ENCODE data around the gene CRHR1. TPM values are rescaled to one million over a fixed set of nuclear protein-coding genes. Genes with fewer than 3 reads are reported as not detected.

CRHR1 gene
- total and polyA plus RNA-seq, 7 donors, result 0.33 TPM; not detected in 6

DNA sequence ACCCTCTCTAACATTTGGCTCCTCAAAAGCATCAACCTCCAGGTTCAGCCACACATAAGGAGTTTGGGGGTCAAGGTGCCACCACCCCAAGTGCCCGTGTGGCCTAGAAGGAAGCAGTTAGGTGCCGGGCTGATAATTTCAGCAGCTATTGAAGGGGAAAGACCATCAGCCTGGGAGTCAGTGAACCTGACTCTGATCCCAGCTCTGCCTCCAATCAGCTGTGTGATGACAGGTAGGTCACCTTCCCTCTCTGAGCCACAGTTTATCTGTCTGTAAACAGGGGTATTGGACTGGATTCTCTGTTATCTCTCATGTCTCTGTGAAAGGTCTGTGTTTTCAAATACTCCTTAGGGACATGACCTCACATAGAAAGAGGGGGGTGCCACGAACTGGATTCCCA lies 3.9 kb downstream of the CRHR1 start:
- intact Hi-C loops (cut with DNase I), result no loop called here
- H3K27me3 ChIP-seq, result peaks cover 23 to 66% (median 42%) of the 10 kb centered on the region in 3 donors
- WGBS, 2 donors, result 56 to 81% methylated on average over 3 of the region's 3 CpGs

DNA sequence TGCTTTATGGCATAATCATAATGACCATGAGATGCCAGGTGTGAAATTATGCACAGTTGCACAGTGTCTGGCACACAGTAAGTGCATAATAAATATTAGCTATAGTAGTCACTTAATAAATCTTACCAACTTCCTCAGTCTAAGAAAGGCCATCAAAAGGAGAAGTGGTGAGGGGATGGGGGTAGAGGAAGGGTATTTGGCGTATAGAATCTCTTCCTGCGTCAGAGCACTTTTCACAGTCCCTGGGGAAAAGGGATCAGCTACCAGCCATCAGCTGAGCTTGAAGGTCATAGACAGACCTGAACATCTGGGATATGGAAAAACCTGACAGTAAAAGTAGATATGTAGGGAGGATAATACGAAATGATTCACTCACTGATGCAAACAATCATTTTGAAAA lies 5.8 kb downstream of the CRHR1 start:
- no peak overlapping the region for H3K4me3 ChIP-seq
- intact Hi-C loops (cut with DNase I), result no loop called here
- TF ChIP-seq EP300 (IDR thresholded peaks at IDR 0.05) (no peak), POLR2AphosphoS5 (IDR thresholded peaks at IDR 0.05) (no peak), POLR2A (IDR thresholded peaks at IDR 0.05) (no peak)
- TF ChIP-seq, protein P1, sequence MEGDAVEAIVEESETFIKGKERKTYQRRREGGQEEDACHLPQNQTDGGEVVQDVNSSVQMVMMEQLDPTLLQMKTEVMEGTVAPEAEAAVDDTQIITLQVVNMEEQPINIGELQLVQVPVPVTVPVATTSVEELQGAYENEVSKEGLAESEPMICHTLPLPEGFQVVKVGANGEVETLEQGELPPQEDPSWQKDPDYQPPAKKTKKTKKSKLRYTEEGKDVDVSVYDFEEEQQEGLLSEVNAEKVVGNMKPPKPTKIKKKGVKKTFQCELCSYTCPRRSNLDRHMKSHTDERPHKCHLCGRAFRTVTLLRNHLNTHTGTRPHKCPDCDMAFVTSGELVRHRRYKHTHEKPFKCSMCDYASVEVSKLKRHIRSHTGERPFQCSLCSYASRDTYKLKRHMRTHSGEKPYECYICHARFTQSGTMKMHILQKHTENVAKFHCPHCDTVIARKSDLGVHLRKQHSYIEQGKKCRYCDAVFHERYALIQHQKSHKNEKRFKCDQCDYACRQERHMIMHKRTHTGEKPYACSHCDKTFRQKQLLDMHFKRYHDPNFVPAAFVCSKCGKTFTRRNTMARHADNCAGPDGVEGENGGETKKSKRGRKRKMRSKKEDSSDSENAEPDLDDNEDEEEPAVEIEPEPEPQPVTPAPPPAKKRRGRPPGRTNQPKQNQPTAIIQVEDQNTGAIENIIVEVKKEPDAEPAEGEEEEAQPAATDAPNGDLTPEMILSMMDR (IDR thresholded peaks at IDR 0.05), result no peak
- peaks cover 5 to 66% (median 30%) of the 10 kb centered on the region in 3 donors for H3K27me3 ChIP-seq
- DNase-seq, result no peak
- 36 to 43% methylated on average over 3 of the region's 3 CpGs for WGBS, 2 donors
- H3K4me1 ChIP-seq, result peaks cover 0 to 14% (median 12%) of the 10 kb centered on the region in 4 donors
- H3K9me3 ChIP-seq, result no peaks in the 10 kb centered on the region
- H3K36me3 ChIP-seq, result no peaks in the 10 kb centered on the region
- no peak overlapping the region for H3K27ac ChIP-seq

More for the DNA sequence above, 3.9 kb downstream of the CRHR1 start:
- no peak overlapping the region for H3K27ac ChIP-seq
- H3K9me3 ChIP-seq, result no peaks in the 10 kb centered on the region
- peaks cover 0 to 32% (median 29%) of the 10 kb centered on the region in 4 donors for H3K4me1 ChIP-seq
- H3K4me3 ChIP-seq, result no peak overlapping the region
- H3K36me3 ChIP-seq, result no peaks in the 10 kb centered on the region
- DNase-seq, result no peak
- TF ChIP-seq, protein P1 (IDR thresholded peaks at IDR 0.05), result no peak
- TF ChIP-seq POLR2A (IDR thresholded peaks at IDR 0.05), result no peak
- no peak for TF ChIP-seq EP300 (IDR thresholded peaks at IDR 0.05)
- TF ChIP-seq POLR2AphosphoS5 (IDR thresholded peaks at IDR 0.05), result no peak

DNA sequence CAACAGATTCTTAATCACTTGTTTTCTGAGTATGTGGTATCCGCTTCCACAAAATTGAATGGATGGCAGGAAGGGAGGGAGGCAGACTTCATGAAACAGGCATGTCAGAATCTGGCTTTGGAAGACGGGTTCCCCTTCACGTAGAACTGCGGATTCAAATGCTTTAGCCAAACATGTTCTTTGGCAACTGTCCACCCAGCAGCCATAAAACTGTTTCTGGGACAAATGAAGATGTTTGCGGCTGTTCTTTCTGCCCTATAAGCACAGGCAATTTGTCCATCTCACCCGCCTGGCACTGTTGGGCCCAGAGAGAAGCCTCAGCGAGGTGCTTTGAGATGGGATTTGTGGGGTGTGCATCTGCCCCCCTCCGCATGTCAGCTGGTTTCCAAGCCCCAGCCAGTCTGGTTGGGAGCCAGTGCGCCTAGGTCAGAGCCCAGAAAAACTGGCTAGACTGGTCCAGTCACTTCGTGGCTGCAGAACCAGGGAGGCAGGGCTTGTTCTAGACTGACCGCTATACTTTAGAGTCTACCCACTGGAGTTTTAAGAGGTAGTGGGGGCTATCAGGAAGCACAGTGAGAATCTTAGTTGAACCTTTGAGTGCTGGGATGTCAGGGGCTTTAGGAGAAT lies 6.3 kb downstream of the CRHR1 start:
- H3K9me3 ChIP-seq, result no peaks in the 10 kb centered on the region
- H3K27ac ChIP-seq, result no peak overlapping the region
- no peak for DNase-seq
- no peak for TF ChIP-seq EP300 (IDR thresholded peaks at IDR 0.05)
- TF ChIP-seq, protein P1 (IDR thresholded peaks at IDR 0.05), result no peak
- no peak for TF ChIP-seq POLR2AphosphoS5 (IDR thresholded peaks at IDR 0.05)
- H3K4me3 ChIP-seq, result no peak overlapping the region
- no peaks in the 10 kb centered on the region for H3K36me3 ChIP-seq
- peaks cover under 1 to 66% (median 25%) of the 10 kb centered on the region in 3 donors for H3K27me3 ChIP-seq
- intact Hi-C loops (cut with DNase I), result no loop called here
- 13 to 59% methylated on average over 11 of the region's 11 CpGs for WGBS, 2 donors
- peaks cover 0 to 8% (median 6%) of the 10 kb centered on the region in 4 donors for H3K4me1 ChIP-seq

DNA sequence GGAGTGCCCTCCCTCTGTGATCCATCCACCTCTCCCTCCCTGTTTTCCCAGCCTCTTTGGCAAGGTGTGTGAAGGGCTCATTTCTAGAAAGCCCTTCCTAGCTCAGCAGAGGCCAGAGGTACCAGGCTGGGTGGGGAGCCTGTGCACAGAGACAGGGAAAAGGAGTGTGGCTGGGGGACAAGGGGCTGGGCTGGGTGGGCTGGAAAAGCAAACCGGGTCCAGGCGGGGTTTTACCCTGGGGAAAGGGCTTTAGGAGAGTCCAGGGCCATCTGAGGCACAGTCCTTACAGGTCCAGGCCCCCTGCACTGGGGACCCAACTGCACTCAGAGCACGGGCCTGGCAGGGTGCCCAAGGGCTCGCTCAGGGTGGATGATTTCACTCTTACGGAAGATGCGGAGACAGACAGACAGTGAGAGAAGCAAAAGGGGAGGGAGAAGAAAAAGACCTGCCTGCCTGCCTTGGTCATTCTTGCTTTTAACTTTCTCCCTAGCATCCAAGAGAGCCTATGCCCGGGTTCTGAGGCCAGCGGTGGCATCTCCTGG lies 7.0 kb downstream of the CRHR1 start:
- Histone ChIP-seq H3K9me3 (no peaks in the 10 kb centered on the region), H3K4me3 (no peak overlapping the region), H3K27ac (no peak overlapping the region), H3K27me3 (peaks cover 0 to 66% (median 26%) of the 10 kb centered on the region in 3 donors), H3K36me3 (no peaks in the 10 kb centered on the region), H3K4me1 (peaks cover 0 to 6% (median 6%) of the 10 kb centered on the region in 4 donors)
- DNase-seq, result no peak
- 36 to 58% methylated on average over 8 of the region's 8 CpGs for WGBS, 2 donors
- intact Hi-C loops (cut with DNase I), result no loop called here
- TF ChIP-seq EP300 (IDR thresholded peaks at IDR 0.05) (no peak), POLR2AphosphoS5 (IDR thresholded peaks at IDR 0.05) (no peak), POLR2A (IDR thresholded peaks at IDR 0.05) (no peak)
- TF ChIP-seq, protein P1 (IDR thresholded peaks at IDR 0.05), result no peak
